ENCODE results near the gene SHANK2.

Gene SHANK2

DNA sequence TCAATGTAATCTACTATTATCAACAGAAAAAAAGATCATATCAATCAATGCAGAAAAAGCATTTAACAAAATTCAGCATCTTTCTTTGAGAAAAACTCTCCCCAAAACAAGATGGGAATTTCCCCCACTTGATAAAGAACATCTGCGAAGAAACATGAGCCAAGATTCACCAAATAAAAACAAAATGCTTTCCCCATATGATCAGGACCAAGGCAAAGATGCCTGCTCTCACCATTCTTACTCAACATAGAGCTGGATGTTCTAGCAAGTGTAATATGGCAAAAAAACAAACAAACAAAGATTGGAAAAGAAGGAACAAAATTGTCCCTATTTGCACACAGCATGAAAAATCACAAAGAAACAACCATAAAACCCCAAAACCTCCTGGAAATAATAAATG, 23.4 kb downstream of the SHANK2 start:
- no peak for TF ChIP-seq Cebpa-rat (IDR thresholded peaks at IDR 0.05)
- no peaks in the 10 kb centered on the region for H3K36me3 ChIP-seq
- peaks cover 35 to 58% (median 44%) of the 10 kb centered on the region in 11 experiments for H3K9me3 ChIP-seq (replicated peaks in 1 of 11)
- no peak overlapping the region for H3K4me3 ChIP-seq
- H4K20me1 ChIP-seq: no peaks in the 10 kb centered on the region
- no peaks in the 10 kb centered on the region for H3K27me3 ChIP-seq
- no peaks in the 10 kb centered on the region for H3K4me1 ChIP-seq
- no peak overlapping the region for H3K4me2 ChIP-seq
- no peak overlapping the region for H3K27ac ChIP-seq
- no peak overlapping the region for H3K9ac ChIP-seq

DNA sequence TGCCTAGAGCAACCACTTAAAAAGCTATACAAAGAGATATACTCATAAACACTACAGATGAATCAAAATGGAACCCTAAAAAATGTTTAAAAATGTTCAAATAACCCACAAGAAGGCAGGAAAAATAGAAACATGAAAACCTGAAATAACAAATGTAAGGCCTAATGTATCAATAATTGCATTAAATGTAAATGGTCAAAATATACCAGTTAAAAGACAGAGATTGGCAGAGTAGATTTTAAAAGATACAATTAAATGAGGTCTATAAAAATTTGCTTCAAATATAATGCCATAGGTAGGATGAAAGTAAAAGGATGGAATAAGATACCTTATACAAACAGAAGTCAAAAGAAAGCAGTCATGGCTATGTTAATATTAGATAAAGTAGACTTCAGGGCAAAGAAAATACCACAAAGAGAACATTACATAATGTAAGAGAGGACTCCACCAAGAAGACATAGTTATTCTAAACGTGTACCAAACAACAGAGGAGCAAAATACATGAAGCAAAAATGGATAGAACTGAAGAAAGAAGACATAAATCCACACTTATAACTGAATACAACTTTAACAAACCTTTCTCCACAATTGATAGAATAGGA, 25.2 kb downstream of the SHANK2 start:
- Histone ChIP-seq H3K4me1 (no peaks in the 10 kb centered on the region), H3K9ac (no peak overlapping the region), H3K27me3 (no peaks in the 10 kb centered on the region), H3K4me2 (no peak overlapping the region), H3K27ac (no peak overlapping the region), H3K36me3 (no peaks in the 10 kb centered on the region), H4K20me1 (no peaks in the 10 kb centered on the region), H3K4me3 (no peak overlapping the region; a peak in 1 of 20 replicates), H3K9me3 (replicated peaks in 1 of 11) (peaks cover 35 to 58% (median 44%) of the 10 kb centered on the region in 11 experiments)
- TF ChIP-seq Cebpa-rat (IDR thresholded peaks at IDR 0.05): no peak

DNA sequence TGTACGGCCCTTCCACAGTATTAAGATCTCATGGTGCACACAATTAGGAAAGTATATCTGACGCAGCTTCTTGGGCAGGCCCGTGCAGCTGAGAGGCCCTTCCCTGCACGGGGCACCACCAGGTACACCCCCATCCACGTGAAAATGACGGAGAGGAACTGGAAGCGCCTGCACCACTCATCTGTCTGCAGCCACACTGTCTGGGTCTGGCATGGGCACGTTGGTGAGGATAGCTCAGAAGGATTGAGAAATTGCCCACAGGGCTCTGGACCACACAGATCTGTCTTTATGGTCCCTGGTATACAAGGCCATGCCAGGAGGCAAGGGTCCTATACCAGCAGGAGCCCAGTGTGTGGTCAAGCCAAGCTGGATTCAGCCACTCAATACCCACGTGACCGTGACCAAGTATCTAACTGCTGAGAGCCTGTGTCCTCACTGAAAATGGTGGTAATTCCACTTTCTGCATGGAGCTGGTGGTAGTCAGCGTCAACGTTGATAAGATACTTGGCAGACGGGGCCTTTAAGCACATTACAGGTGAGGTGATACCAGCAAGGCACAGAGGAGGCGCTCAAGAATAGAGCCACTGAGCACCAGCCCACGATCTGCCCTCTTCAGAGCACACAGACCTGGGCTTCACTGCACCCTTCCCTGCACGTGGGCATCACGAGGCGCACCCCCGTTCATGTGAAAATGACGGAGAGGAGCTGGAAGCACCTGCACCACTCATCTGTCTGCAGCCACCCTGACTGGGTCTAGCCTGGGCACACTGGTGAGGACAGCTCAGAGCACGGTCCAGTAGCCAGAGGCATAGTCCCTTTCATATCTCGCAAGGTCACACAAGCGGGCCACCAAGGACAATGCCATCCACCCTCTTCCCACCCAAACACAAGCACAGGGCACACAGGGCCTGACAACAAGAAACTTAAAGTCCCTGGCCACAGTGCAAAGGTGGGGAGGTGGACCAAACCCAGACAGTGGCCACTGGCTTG, 28.4 kb downstream of the SHANK2 start:
- H3K27ac ChIP-seq: no peak overlapping the region
- H3K9me3 ChIP-seq (replicated peaks in 1 of 11): peaks cover 32 to 51% (median 40%) of the 10 kb centered on the region in 11 experiments
- no peak overlapping the region for H3K4me2 ChIP-seq
- no peaks in the 10 kb centered on the region for H3K4me1 ChIP-seq
- H3K9ac ChIP-seq: no peak overlapping the region
- no peaks in the 10 kb centered on the region for H4K20me1 ChIP-seq
- no peak overlapping the region for H3K4me3 ChIP-seq
- no peaks in the 10 kb centered on the region for H3K27me3 ChIP-seq
- H3K36me3 ChIP-seq: no peaks in the 10 kb centered on the region
- TF ChIP-seq Cebpa-rat (IDR thresholded peaks at IDR 0.05): no peak

DNA sequence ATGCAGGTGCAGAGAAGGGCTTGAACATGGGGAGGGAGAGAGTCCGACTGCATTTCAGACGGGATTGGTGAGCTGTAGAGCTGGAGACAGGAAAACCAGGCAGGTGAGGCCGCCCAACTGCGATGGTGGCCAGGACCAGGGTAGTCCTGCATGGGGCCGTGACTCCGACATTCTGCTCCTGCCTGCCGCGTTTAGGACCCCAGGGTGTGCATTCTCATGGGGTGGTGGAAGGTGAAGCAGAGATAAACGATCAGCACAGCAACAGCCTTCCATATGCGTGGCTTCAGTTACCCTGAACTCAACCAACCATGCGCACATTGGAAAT, 29.3 kb downstream of the SHANK2 start:
- no peak overlapping the region for H3K27ac ChIP-seq
- no peak overlapping the region for H3K9ac ChIP-seq
- no peaks in the 10 kb centered on the region for H3K27me3 ChIP-seq
- H3K9me3 ChIP-seq (replicated peaks in 1 of 11): peaks cover 26 to 41% (median 33%) of the 10 kb centered on the region in 11 experiments
- H3K36me3 ChIP-seq: no peaks in the 10 kb centered on the region
- H3K4me2 ChIP-seq: no peak overlapping the region
- no peaks in the 10 kb centered on the region for H4K20me1 ChIP-seq
- no peaks in the 10 kb centered on the region for H3K4me1 ChIP-seq
- no peak overlapping the region for H3K4me3 ChIP-seq
- TF ChIP-seq Cebpa-rat (IDR thresholded peaks at IDR 0.05): no peak

DNA sequence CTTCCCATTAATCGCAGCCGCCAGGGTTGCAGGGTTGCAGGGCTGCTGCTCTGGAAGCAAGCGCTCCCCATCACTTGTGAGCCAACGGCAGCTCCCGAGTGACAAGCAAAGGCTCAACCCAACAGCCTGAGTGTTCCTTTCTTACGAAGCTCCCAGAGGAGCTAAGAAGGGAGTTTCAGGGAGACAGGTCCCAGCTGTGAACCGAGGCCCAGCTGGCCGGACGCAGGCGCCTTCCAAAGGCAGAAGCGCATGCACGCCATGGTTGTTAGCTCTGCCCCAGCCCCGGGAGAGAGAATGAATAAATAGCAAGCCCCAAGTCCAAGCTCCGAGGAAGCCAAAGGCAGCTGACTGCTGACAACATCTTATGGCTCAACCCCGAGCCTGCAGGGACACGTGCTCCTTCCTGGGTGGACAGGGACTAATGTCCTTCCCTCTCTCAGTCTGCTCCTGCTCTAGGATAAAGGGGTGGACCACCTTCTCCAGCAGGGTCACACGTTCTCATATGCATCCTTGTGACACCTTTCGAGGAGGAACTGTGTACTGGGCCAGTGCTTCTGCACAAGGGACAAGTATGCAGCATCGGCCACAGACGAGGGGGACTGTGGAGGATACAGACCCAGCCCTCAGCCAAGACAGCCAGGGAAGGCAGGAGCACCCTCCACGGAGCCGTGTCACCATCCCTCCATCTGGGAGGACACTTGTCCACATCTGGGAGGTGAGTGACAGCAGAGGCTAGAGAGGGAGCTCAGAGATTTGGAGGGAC, 29.9 kb downstream of the SHANK2 start:
- Histone ChIP-seq H3K9me3 (replicated peaks in 1 of 11) (peaks cover 20 to 36% (median 28%) of the 10 kb centered on the region in 11 experiments), H4K20me1 (no peaks in the 10 kb centered on the region), H3K4me2 (no peak overlapping the region), H3K27ac (no peak overlapping the region), H3K4me1 (no peaks in the 10 kb centered on the region), H3K27me3 (no peaks in the 10 kb centered on the region), H3K4me3 (no peak overlapping the region), H3K9ac (no peak overlapping the region), H3K36me3 (no peaks in the 10 kb centered on the region)
- no peak for TF ChIP-seq Cebpa-rat (IDR thresholded peaks at IDR 0.05)

DNA sequence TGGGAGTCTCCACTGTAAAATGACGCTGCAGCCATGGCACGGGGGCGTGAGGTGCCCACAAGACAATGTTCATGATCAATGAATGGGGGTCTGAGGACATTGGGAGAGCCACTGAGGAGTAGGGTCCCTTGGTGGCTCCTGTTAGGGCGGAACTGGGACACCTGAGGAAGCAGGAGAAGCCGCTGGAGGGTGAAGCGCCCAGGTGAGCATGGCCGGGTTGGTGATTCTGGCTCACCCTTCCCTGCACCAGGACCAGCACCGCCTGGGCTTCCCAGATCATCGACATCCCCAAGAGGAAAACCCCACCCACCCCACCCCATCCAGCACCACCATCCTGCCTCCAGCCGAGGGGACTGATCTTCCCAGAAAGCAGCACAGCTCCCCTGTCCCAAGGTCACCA, 30.6 kb downstream of the SHANK2 start:
- TF ChIP-seq Cebpa-rat (IDR thresholded peaks at IDR 0.05): no peak
- Histone ChIP-seq H3K4me3 (no peak overlapping the region), H4K20me1 (no peaks in the 10 kb centered on the region), H3K4me2 (no peak overlapping the region), H3K9ac (no peak overlapping the region), H3K27ac (no peak overlapping the region), H3K36me3 (no peaks in the 10 kb centered on the region), H3K9me3 (replicated peaks in 1 of 11) (peaks cover 14 to 29% (median 21%) of the 10 kb centered on the region in 11 experiments), H3K27me3 (no peaks in the 10 kb centered on the region), H3K4me1 (no peaks in the 10 kb centered on the region)

DNA sequence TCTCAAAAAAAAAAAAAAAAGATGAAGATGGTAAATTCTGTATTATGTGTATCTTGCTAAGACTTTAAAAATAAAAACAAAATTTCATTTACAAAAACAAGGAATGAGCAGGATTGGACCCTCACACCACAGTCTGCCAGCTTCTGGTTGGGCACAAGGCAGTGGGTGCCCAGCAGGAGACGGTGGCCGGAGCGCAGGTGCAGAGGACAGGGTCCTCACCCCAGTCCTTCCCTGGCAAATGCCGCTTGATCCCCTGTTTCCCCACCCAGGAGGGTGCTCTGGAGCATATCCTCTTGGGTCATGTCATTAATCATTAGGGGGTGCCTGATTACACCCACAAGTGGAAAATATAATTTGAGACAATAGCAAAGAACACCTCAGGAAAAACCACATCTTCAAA, 31.2 kb downstream of the SHANK2 start:
- peaks cover 7 to 23% (median 15%) of the 10 kb centered on the region in 11 experiments; a peak in 21 of 22 replicates for H3K9me3 ChIP-seq (replicated peaks in 1 of 11)
- no peaks in the 10 kb centered on the region for H3K4me1 ChIP-seq
- H3K4me2 ChIP-seq: no peak overlapping the region
- H4K20me1 ChIP-seq: no peaks in the 10 kb centered on the region
- no peak for TF ChIP-seq Cebpa-rat (IDR thresholded peaks at IDR 0.05)
- H3K27ac ChIP-seq: no peak overlapping the region
- H3K4me3 ChIP-seq: no peak overlapping the region
- H3K36me3 ChIP-seq: no peaks in the 10 kb centered on the region
- no peaks in the 10 kb centered on the region for H3K27me3 ChIP-seq
- no peak overlapping the region for H3K9ac ChIP-seq

DNA sequence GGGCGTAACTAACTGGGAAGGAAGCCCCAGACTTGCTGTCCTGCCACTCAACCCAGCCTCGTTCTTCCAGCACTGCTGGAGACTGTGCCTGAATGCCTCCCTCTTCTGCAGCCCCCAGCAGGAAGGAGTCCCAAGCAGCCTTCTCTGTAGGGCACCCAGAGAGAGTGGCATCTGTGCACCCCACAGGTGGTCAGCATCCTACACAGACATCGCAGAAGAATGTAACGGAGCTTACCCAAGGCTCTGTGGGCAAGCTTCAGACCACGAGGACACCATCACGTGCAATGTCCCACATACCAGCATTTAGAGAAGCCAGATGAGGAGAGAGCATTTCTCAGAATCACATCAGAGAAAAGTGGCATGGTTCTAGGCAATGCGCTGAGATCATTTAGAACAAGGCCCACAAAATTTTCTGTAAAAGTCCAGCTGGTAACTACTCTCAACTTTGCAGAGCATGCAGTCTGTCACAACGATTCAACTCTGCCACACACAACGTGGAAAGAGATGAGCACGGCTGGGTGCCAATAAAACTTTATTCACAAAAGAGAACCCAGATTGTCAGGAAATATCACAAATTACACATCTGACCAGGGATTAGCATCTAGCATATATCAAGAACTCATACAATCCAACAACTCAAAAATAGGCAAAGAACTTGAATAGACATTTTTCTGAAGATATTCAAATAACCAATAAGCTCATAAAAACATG, 33.4 kb downstream of the SHANK2 start:
- H3K4me3 ChIP-seq: no peak overlapping the region
- H3K9ac ChIP-seq: no peak overlapping the region
- H4K20me1 ChIP-seq: no peaks in the 10 kb centered on the region
- H3K27me3 ChIP-seq: no peaks in the 10 kb centered on the region
- H3K4me1 ChIP-seq: no peaks in the 10 kb centered on the region
- H3K36me3 ChIP-seq: no peaks in the 10 kb centered on the region
- no peak overlapping the region for H3K27ac ChIP-seq
- no peak for TF ChIP-seq Cebpa-rat (IDR thresholded peaks at IDR 0.05)
- H3K4me2 ChIP-seq: no peak overlapping the region
- H3K9me3 ChIP-seq (replicated peaks in 1 of 11): 0 out of 22 replicates have a peak, but pooled peaks cover 0 to 8% (median 0%) of the 10 kb centered on the region in 11 experiments
